K562 (cell line): ENCODE data around the gene DIP2B.

Experiments
- CTCFL ChIP-seq: IDR thresholded peaks from 2 replicates; pipeline ENCODE4 v1.6.1; 2011; ENCODE audit warnings: borderline replicate concordance, low read depth, mild to moderate bottlenecking, moderate library complexity, low read length; ENCODE audit not compliant: insufficient read depth, poor library complexity, severe bottlenecking
- MYC ChIP-seq, 2 experiments: fragments of 250-450 bp in 1 of 2; sonication (Bioruptor Pico) in 1 of 2; IDR thresholded peaks; 2 replicates each; pipeline versions ENCODE4 v1.5.1 to v1.6.1; 2012 to 2021; ENCODE audit warnings: low read depth in 2 of 2, borderline replicate concordance in 1 of 2, improper control_type of control experiment in 1 of 2, low read length in 1 of 2, mild to moderate bottlenecking in 1 of 2, moderate library complexity in 1 of 2

- no peak for TF ChIP-seq MYC (IDR thresholded peaks at IDR 0.05; ENCODE audit: low read depth, low read length)
- TF ChIP-seq MYC (CRISPR knock-in tag; IDR thresholded peaks at IDR 0.05; ENCODE audit: borderline replicate concordance, low read depth): no peak
- no peak for TF ChIP-seq CTCFL
Observed at GRCh38 chr12:50572287-50572686, 67.5 kb downstream of the DIP2B start.
